Endothelial cell (in vitro differentiated cells): ENCODE data around the gene GAS6. TPM values are rescaled to one million over a fixed set of nuclear protein-coding genes. Genes with fewer than 3 reads are reported as not detected.

Source experiments
- DNase-seq: peaks from one replicate; pipeline ENCODE4 v3.0.0; 2021; ENCODE audit warnings: low spot score
- H3K27ac Mint-ChIP-seq: one replicate; pipeline ENCODE4 v1.8.0; 2021; ENCODE audit warnings: mixed read lengths, inconsistent platforms; ENCODE audit not compliant: unreplicated experiment
- H3K27me3 Mint-ChIP-seq: one replicate; pipeline ENCODE4 v1.8.0; 2021; ENCODE audit warnings: mild to moderate bottlenecking, moderate library complexity, mixed read lengths, inconsistent platforms; ENCODE audit not compliant: unreplicated experiment
- H3K36me3 Mint-ChIP-seq: one replicate; pipeline ENCODE4 v1.8.0; 2021; ENCODE audit warnings: mild to moderate bottlenecking, low read depth, mixed read lengths, inconsistent platforms; ENCODE audit not compliant: unreplicated experiment
- H3K4me1 Mint-ChIP-seq: one replicate; pipeline ENCODE4 v1.8.0; 2021; ENCODE audit warnings: mild to moderate bottlenecking, mixed read lengths, inconsistent platforms; ENCODE audit not compliant: unreplicated experiment
- H3K4me3 Mint-ChIP-seq: one replicate; pipeline ENCODE4 v1.8.0; 2021; ENCODE audit warnings: mild to moderate bottlenecking, mixed read lengths, inconsistent platforms; ENCODE audit not compliant: unreplicated experiment
- H3K9me3 Mint-ChIP-seq: one replicate; pipeline ENCODE4 v1.8.0; 2021; ENCODE audit warnings: mixed read lengths, inconsistent platforms; ENCODE audit not compliant: unreplicated experiment
- total RNA-seq: library from RNA; stranded (reverse); fragmentation: NEBNext Ultra II Directional; extraction: Animal tissue kit (Norgen Biotek cat#: 25700); gene quantifications from one replicate; pipeline ENCODE4 v1.2.1, GENCODE V29; 2021; ENCODE audit not compliant: unreplicated experiment
- TF ChIP-seq, protein P1 (sequence below): fragments of 200-600 bp; sonication (generic); IDR thresholded peaks from one replicate; pipeline ENCODE4 v1.5.0; 2021; ENCODE audit warnings: antibody characterized with exemption; ENCODE audit not compliant: unreplicated experiment

GAS6 gene
- total RNA-seq, 1 donor from 2014 or later = 19.8 TPM

DNA sequence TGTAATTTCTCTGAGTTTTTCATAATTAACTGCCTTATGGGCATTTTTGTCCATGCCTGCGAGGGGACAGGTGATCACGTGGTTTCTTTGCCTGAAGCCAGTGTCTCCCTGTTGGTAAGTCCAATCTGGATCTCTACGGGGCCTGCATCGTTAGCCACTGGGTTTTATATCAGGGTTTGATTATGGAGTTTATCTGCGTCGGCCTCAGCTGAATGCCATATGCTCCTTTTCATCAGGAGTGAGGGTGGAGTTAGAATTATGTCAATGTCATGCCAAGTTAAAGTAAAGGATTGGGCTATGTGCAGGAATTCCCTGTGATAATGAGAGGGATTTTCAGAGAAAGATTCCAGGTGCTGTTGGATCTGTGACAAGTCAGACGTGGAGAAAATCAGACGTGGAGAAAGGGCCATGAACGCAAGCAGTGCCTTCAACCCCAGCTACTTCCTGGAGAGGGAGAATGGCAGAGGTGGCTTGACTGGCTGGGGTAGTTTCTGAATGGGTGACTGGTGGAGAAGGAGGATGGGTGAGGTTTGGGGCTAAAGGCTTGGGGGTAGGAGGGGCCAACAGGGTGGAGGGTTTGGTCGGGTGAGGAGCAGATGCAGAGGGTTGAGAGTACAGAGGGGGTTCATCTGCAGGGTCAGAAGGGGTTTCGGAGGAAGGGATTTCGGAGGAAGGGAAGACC, 80.5 kb downstream of the GAS6 start:
- peaks cover 9% of the 10 kb centered on the region for H3K27me3 Mint-ChIP-seq
- peak overlapping the region; percentile 63 for H3K27ac Mint-ChIP-seq
- peak overlapping the region; percentile 53 for H3K4me3 Mint-ChIP-seq
- H3K36me3 Mint-ChIP-seq = peaks cover 43% of the 10 kb centered on the region
- TF ChIP-seq, protein P1, sequence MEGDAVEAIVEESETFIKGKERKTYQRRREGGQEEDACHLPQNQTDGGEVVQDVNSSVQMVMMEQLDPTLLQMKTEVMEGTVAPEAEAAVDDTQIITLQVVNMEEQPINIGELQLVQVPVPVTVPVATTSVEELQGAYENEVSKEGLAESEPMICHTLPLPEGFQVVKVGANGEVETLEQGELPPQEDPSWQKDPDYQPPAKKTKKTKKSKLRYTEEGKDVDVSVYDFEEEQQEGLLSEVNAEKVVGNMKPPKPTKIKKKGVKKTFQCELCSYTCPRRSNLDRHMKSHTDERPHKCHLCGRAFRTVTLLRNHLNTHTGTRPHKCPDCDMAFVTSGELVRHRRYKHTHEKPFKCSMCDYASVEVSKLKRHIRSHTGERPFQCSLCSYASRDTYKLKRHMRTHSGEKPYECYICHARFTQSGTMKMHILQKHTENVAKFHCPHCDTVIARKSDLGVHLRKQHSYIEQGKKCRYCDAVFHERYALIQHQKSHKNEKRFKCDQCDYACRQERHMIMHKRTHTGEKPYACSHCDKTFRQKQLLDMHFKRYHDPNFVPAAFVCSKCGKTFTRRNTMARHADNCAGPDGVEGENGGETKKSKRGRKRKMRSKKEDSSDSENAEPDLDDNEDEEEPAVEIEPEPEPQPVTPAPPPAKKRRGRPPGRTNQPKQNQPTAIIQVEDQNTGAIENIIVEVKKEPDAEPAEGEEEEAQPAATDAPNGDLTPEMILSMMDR = no peak
- H3K9me3 Mint-ChIP-seq = no peaks in the 10 kb centered on the region
- no peak for DNase-seq
- H3K4me1 Mint-ChIP-seq = peaks cover 25% of the 10 kb centered on the region

DNA sequence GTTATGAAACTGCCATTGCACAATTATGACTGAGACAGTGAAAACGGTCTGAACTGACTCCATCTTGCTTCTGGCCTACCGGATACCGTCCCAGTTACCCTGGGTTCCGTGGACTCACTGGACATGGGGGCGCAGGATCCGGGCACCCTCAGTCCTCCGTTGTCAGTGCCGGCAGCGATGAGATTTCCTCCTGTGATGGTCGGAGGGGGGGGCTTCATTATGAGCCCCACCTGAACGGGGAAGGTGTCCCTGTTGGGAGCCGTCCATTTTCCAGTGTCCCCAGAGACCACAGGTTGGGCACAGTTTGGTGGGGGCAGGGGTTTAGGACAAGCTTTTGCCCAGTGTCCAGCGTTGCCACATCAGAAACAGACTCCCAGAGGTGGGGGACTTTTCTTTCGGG, 81.4 kb downstream of the GAS6 start:
- Mint-ChIP-seq H3K4me3 (no peak overlapping the region), H3K27me3 (peaks cover 8% of the 10 kb centered on the region)

DNA sequence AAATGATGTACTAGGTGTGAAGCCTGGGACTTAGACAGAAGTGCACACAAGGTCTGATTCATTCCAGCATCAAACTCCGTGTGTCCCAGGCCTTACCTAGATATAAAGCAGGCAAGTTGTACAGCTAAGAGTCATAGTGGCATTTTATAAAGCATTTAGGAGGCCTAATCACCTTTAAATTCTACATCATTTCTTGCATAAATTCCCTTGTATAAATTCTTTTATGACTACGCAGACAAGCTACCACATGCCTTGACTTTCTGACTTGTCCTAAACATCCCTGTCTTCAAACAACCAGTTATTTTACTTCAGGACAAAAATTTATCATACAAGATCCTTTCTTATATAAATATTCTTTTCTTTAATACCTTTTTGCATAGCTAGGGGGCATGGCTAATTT, 82.3 kb downstream of the GAS6 start:
- TF ChIP-seq, protein P1 = no peak
- H3K36me3 Mint-ChIP-seq = peaks cover 43% of the 10 kb centered on the region
- H3K4me1 Mint-ChIP-seq = peaks cover 25% of the 10 kb centered on the region
- no peak overlapping the region for H3K27ac Mint-ChIP-seq
- H3K9me3 Mint-ChIP-seq = no peaks in the 10 kb centered on the region
- peaks cover 9% of the 10 kb centered on the region for H3K27me3 Mint-ChIP-seq
- DNase-seq = no peak
- no peak overlapping the region for H3K4me3 Mint-ChIP-seq

More for the DNA sequence above, 81.4 kb downstream of the GAS6 start:
- Mint-ChIP-seq H3K27ac (no peak overlapping the region), H3K9me3 (no peaks in the 10 kb centered on the region), H3K36me3 (peaks cover 43% of the 10 kb centered on the region), H3K4me1 (peaks cover 25% of the 10 kb centered on the region)
- no peak for DNase-seq
- TF ChIP-seq, protein P1 = no peak

DNA sequence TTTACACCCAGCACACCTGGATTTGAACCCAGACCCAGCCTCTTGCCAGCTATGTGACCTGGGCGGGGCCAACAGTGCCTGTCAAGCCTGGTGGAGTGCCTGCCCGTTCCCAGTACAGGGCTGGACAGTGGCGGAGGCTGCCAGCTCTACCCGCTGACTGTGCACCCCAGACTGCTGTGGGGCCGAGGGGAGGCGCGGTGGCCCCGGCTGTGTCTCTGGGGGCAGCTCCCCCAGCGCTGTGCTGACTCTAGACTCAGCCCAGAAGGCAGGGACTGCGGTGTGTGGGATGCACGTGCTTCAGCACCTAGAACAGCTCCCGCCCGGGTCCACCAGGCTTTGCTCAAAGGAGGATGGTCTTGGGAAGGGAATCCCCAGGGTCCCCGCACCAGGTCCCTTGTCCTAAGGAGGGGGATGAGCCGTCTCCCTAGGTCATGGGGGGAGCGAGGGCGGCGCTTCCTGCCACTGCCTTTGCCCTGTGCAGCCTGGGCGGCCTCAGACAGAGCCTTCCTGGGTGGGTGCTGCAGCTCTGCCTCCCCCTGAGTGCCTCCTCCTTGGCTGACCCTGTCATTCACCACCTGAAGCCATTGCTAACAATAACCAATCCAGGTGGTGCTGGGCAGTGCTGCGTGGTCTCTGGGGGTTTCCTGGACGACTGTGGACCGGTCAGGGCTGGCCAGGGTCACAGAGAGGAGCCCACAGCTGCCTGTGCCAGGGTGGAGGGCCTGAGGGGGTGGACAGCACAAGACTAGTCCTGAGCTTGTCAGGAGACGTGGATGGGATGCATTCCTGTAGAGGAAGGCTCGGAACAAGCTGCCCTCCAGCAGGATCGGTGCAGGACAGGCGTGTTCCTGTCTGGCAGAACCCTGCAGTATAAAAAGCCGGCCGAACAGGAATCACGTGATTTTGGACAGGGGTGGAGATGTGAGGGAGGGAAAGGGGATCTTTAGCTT, 86.3 kb downstream of the GAS6 start:
- peaks cover 8% of the 10 kb centered on the region for H3K27me3 Mint-ChIP-seq
- DNase-seq = peak; percentile 33
- no peak overlapping the region for H3K27ac Mint-ChIP-seq
- TF ChIP-seq, protein P1 = no peak
- peak overlapping the region; percentile 37 for H3K4me3 Mint-ChIP-seq
- peaks cover 10% of the 10 kb centered on the region for H3K4me1 Mint-ChIP-seq
- H3K36me3 Mint-ChIP-seq = peaks cover 21% of the 10 kb centered on the region
- no peaks in the 10 kb centered on the region for H3K9me3 Mint-ChIP-seq
